Adrenal gland (tissue), 5 donors: ENCODE data around the gene DSCAML1.

Experiments used
- POLR2A ChIP-seq, 2 donors: fragments of 450-650 bp; IDR thresholded peaks; one replicate each; pipeline ENCODE4 v1.6.1; 2017; ENCODE audit warnings: antibody characterized with exemption in 2 of 2, mild to moderate bottlenecking in 2 of 2, moderate library complexity in 1 of 2
- TF ChIP-seq, protein P1 (sequence below), 6 experiments: fragments of 450-650 bp in 4 of 6; fragments of 200-600 bp in 2 of 6; sonication (generic) in 1 of 6; IDR thresholded peaks; 1 replicate in 5 of 6; 2 replicates in 1 of 6; pipeline versions ENCODE4 v1.5.1 to v1.8.0; 2016 to 2021; ENCODE audit warnings: antibody characterized with exemption in 6 of 6, mild to moderate bottlenecking in 2 of 6, moderate library complexity in 1 of 6
- donor health status: DM: no; HTN: no; CAD: no.

DNA sequence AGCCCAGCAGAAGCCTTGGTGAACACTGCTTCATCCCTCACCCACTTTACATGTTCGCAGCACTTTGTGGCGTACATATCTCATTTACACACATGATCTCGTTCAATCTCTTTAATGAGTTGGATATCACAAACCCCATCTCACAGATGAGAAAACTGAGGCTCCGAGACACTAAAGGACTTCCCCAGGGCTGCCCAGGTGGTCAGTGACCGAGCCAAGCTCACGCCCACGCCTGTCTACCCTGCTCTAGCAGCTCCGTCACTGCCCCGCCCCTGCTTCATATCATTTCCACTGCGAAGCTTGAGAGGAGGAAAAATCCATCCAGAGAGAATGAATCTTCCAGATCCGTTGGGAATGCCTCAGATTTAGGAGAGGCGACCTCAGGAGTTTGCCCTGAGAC lies 11.8 kb upstream of the DSCAML1 start:
- TF ChIP-seq, protein P1, sequence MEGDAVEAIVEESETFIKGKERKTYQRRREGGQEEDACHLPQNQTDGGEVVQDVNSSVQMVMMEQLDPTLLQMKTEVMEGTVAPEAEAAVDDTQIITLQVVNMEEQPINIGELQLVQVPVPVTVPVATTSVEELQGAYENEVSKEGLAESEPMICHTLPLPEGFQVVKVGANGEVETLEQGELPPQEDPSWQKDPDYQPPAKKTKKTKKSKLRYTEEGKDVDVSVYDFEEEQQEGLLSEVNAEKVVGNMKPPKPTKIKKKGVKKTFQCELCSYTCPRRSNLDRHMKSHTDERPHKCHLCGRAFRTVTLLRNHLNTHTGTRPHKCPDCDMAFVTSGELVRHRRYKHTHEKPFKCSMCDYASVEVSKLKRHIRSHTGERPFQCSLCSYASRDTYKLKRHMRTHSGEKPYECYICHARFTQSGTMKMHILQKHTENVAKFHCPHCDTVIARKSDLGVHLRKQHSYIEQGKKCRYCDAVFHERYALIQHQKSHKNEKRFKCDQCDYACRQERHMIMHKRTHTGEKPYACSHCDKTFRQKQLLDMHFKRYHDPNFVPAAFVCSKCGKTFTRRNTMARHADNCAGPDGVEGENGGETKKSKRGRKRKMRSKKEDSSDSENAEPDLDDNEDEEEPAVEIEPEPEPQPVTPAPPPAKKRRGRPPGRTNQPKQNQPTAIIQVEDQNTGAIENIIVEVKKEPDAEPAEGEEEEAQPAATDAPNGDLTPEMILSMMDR (IDR thresholded peaks at IDR 0.05), result no peak
- no peak for TF ChIP-seq POLR2A (IDR thresholded peaks at IDR 0.05)
